HG03064 (cell line): ENCODE measurements around the gene EPAS1.

Source experiments
- ATAC-seq: cut with Tn5 transposase; IDR thresholded peaks from one replicate; pipeline ENCODE4 v1.9.1; 2021; ENCODE audit warnings: low read depth; ENCODE audit not compliant: unreplicated experiment

EPAS1 gene

GRCh38 chr2:46296840-46297545 is at the start of gene EPAS1:
Gene EPAS1 (plus strand): TSS chr2:46297407. CDS start chr2:46297912, 505 bp downstream.
- peak; percentile 59 for ATAC-seq

GRCh38 chr2:46248171-46248570 is 49.0 kb upstream of the EPAS1 start:
- ATAC-seq, result no peak

- no peak for ATAC-seq
Measured at GRCh38 chr2:46249654-46250053, 47.6 kb upstream of the EPAS1 start.

GRCh38 chr2:46252891-46253659 is 44.1 kb upstream of the EPAS1 start:
- no peak for ATAC-seq

GRCh38 chr2:46254474-46254873 is 42.7 kb upstream of the EPAS1 start:
- no peak for ATAC-seq

GRCh38 chr2:46256563-46257142 is 40.6 kb upstream of the EPAS1 start:
- ATAC-seq, result no peak

- ATAC-seq, result no peak
Measured at GRCh38 chr2:46257476-46257875, 39.7 kb upstream of the EPAS1 start.

GRCh38 chr2:46257980-46258379 is 39.2 kb upstream of the EPAS1 start:
- ATAC-seq, result no peak

GRCh38 chr2:46258937-46259776 is 38.0 kb upstream of the EPAS1 start:
- ATAC-seq, result no peak

GRCh38 chr2:46259777-46260168 is 37.4 kb upstream of the EPAS1 start:
- ATAC-seq, result no peak

- ATAC-seq, result no peak
Measured at GRCh38 chr2:46260305-46260704, 36.9 kb upstream of the EPAS1 start.

- ATAC-seq, result no peak
Measured at GRCh38 chr2:46262248-46262938, 34.8 kb upstream of the EPAS1 start.

GRCh38 chr2:46263347-46263746 is 33.9 kb upstream of the EPAS1 start:
- ATAC-seq, result no peak

GRCh38 chr2:46264447-46264846 is 32.8 kb upstream of the EPAS1 start:
- no peak for ATAC-seq

GRCh38 chr2:46266134-46266533 is 31.1 kb upstream of the EPAS1 start:
- ATAC-seq, result no peak

- ATAC-seq, result no peak
Measured at GRCh38 chr2:46267616-46268015, 29.6 kb upstream of the EPAS1 start.

- no peak for ATAC-seq
Measured at GRCh38 chr2:46268196-46268595, 29.0 kb upstream of the EPAS1 start.

- ATAC-seq, result no peak
Measured at GRCh38 chr2:46269001-46269400, 28.2 kb upstream of the EPAS1 start.

GRCh38 chr2:46269544-46270273 is 27.5 kb upstream of the EPAS1 start:
- no peak for ATAC-seq

- ATAC-seq, result no peak
Measured at GRCh38 chr2:46270384-46270783, 26.8 kb upstream of the EPAS1 start.
